ENCODE data around the gene PLEKHG4B. TPM values are rescaled to one million over a fixed set of nuclear protein-coding genes. Genes with fewer than 3 reads are reported as not detected.

The PLEKHG4B gene
- polyA plus RNA-seq, 1 of the 3 experiments (the other 2 are of a cell fraction) = 0.18 TPM

GRCh38 chr5:95241-95980 is 3.4 kb downstream of the PLEKHG4B start:
- no peak for DNase-seq
- H3K4me2 ChIP-seq = no peak overlapping the region
- no peaks in the 10 kb centered on the region for H4K20me1 ChIP-seq (ENCODE audit: insufficient read depth)
- H3K4me1 ChIP-seq (ENCODE audit: control insufficient read depth in 1 of 2, insufficient read depth in 2 of 2, low read depth in 1 of 2, low read length in 1 of 2) = peaks cover 0 to 11% of the 10 kb centered on the region in 2 experiments; a peak in 1 of 4 replicates
- H3K27ac ChIP-seq (ENCODE audit: low read depth in 2 of 2, low read length in 1 of 2) = no peak overlapping the region
- no peak overlapping the region for H2AFZ ChIP-seq (ENCODE audit: low read depth)
- no peak for TF ChIP-seq IRF3 (IDR thresholded peaks at IDR 0.05; ENCODE audit: low read depth, low read length)
- no peak for TF ChIP-seq ZBTB33 (IDR thresholded peaks at IDR 0.05; ENCODE audit: borderline replicate concordance, low read depth)
- TF ChIP-seq SIN3A (IDR thresholded peaks at IDR 0.05; ENCODE audit: borderline replicate concordance, low read depth, low read length) = no peak
- no peak for TF ChIP-seq TAF1 (IDR thresholded peaks at IDR 0.05; ENCODE audit: borderline replicate concordance, low read depth, low read length)
- no peak for TF ChIP-seq USF2 (IDR thresholded peaks at IDR 0.05; ENCODE audit: borderline replicate concordance, low read depth, low read length)
- TF ChIP-seq GATA2 (CRISPR knock-in tag; IDR thresholded peaks at IDR 0.05) = no peak
- TF ChIP-seq TCF12 (IDR thresholded peaks at IDR 0.05) = no peak
- TF ChIP-seq YY1 (IDR thresholded peaks at IDR 0.05; ENCODE audit: low read depth) = no peak
- TF ChIP-seq, protein P1, sequence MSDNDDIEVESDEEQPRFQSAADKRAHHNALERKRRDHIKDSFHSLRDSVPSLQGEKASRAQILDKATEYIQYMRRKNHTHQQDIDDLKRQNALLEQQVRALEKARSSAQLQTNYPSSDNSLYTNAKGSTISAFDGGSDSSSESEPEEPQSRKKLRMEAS (IDR thresholded peaks at IDR 0.05; ENCODE audit: low read depth) = no peak
- no peak for TF ChIP-seq PBX3 (IDR thresholded peaks at IDR 0.05)
- TF ChIP-seq MEF2A (IDR thresholded peaks at IDR 0.05; ENCODE audit: borderline replicate concordance, low read depth) = no peak
- CTCF ChIA-PET = no interaction called here
- WGBS (ENCODE audit: low lambda C conversion rate) = 51% methylated on average over 12 of the region's 12 CpGs
- peaks cover 36% of the 10 kb centered on the region; the same call in 1 of the 2 replicates for H3K27me3 ChIP-seq (ENCODE audit: insufficient read depth)
- H3K36me3 ChIP-seq (replicated peaks in 1 of 2; ENCODE audit: control insufficient read depth in 1 of 2, insufficient read depth in 2 of 2, low read length in 1 of 2) = no peaks in the 10 kb centered on the region
- POLR2A ChIA-PET = no interaction called here
- H3K9me3 ChIP-seq = no peaks in the 10 kb centered on the region
- no peak overlapping the region for H3K4me3 ChIP-seq (ENCODE audit: low read depth in 2 of 2, low read length in 1 of 2)
- H3K9me2 ChIP-seq = no peaks in the 10 kb centered on the region
- no peaks in the 10 kb centered on the region for H3K79me2 ChIP-seq (ENCODE audit: insufficient read depth)
- no peak overlapping the region for H3K9ac ChIP-seq
- H3F3A ChIP-seq (replicated peaks; ENCODE audit: insufficient read depth) = no peaks in the 10 kb centered on the region

Data from SK-N-SH (cell line).